ENCODE measurements around the gene CALML6.

- no peak for TF ChIP-seq ZZZ3 (IDR thresholded peaks at IDR 0.05; ENCODE audit: control insufficient read depth, insufficient read length, low read depth)
- no peak for TF ChIP-seq POLR2A (IDR thresholded peaks at IDR 0.05; ENCODE audit: low read depth, low read length)
Observed at GRCh38 chr1:1929102-1929638, 14.1 kb downstream of the CALML6 start.

Measured in GM12878 (cell line).